ENCODE data around the gene ANKRD6. TPM values are rescaled to one million over a fixed set of nuclear protein-coding genes. Genes with fewer than 3 reads are reported as not detected.

The ANKRD6 gene
- total RNA-seq, 1 experiment from 2014 or later: 5.6 TPM

GRCh38 chr6:89649682-89650081 is 216.7 kb downstream of the ANKRD6 start:
- Mint-ChIP-seq H3K27me3 (ENCODE audit: low read depth) (no peaks in the 10 kb centered on the region), H3K4me1 (no peaks in the 10 kb centered on the region), H3K9me3 (no peaks in the 10 kb centered on the region), H3K4me3 (no peak overlapping the region), H3K27ac (no peak overlapping the region), H3K36me3 (ENCODE audit: insufficient read depth in 1 of 3, low read depth in 3 of 3) (peaks cover 66 to 94% (median 73%) of the 10 kb centered on the region in 3 experiments; a peak in 6 of 7 replicates)
- no peak overlapping the region for H3K9ac ChIP-seq (ENCODE audit: extremely low read depth, insufficient read length, low read length)
- no peaks in the 10 kb centered on the region for H3K79me1 ChIP-seq (ENCODE audit: insufficient read depth, low read depth, low read length, poor library complexity, severe bottlenecking)
- H4K91ac ChIP-seq (ENCODE audit: insufficient read length, low read depth, low read length): no peak overlapping the region
- H2AK5ac ChIP-seq (ENCODE audit: insufficient read length, low read length): no peak overlapping the region
- H3K23ac ChIP-seq (ENCODE audit: insufficient read length, low read depth, low read length): no peak overlapping the region
- no peak overlapping the region for H3K27ac ChIP-seq (ENCODE audit: insufficient read length, low read depth, low read length)
- H2BK15ac ChIP-seq (ENCODE audit: low read depth, low read length): no peak overlapping the region
- H4K8ac ChIP-seq (replicated peaks; ENCODE audit: insufficient read length, low read depth, low read length): no peak overlapping the region
- no peak for DNase-seq
- TF ChIP-seq, protein P1, sequence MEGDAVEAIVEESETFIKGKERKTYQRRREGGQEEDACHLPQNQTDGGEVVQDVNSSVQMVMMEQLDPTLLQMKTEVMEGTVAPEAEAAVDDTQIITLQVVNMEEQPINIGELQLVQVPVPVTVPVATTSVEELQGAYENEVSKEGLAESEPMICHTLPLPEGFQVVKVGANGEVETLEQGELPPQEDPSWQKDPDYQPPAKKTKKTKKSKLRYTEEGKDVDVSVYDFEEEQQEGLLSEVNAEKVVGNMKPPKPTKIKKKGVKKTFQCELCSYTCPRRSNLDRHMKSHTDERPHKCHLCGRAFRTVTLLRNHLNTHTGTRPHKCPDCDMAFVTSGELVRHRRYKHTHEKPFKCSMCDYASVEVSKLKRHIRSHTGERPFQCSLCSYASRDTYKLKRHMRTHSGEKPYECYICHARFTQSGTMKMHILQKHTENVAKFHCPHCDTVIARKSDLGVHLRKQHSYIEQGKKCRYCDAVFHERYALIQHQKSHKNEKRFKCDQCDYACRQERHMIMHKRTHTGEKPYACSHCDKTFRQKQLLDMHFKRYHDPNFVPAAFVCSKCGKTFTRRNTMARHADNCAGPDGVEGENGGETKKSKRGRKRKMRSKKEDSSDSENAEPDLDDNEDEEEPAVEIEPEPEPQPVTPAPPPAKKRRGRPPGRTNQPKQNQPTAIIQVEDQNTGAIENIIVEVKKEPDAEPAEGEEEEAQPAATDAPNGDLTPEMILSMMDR (conservative IDR thresholded peaks at IDR 0.05): no peak
- H4K20me1 ChIP-seq (ENCODE audit: control insufficient read depth, insufficient read depth, insufficient read length): no peaks in the 10 kb centered on the region
- no peak overlapping the region for H3K56ac ChIP-seq (ENCODE audit: insufficient read length, low read depth, low read length)
- no peaks in the 10 kb centered on the region for H3K9me3 ChIP-seq (ENCODE audit: control insufficient read depth, low read depth, low read length)
- H2AFZ ChIP-seq (ENCODE audit: low read length): no peak overlapping the region
- H3K14ac ChIP-seq (ENCODE audit: insufficient read depth, low read length): no peak overlapping the region
- H2BK5ac ChIP-seq (ENCODE audit: insufficient read length, low read length): no peak overlapping the region
- no peak overlapping the region for H4K5ac ChIP-seq (ENCODE audit: insufficient read length, low read depth, low read length)
- H2BK20ac ChIP-seq (ENCODE audit: low read depth, low read length, poor library complexity, severe bottlenecking): no peak overlapping the region
- no peaks in the 10 kb centered on the region for H3K27me3 ChIP-seq (ENCODE audit: insufficient read depth, low read length)
- no peak overlapping the region for H3T11ph ChIP-seq (ENCODE audit: low read length)
- H3K4me2 ChIP-seq (ENCODE audit: insufficient read depth, insufficient read length, low read length): no peak overlapping the region
- H3K4ac ChIP-seq (ENCODE audit: low read depth, low read length): no peak overlapping the region
- no peaks in the 10 kb centered on the region for H3K4me1 ChIP-seq (ENCODE audit: insufficient read depth, low read length)
- H3K23me2 ChIP-seq (ENCODE audit: insufficient read length, low read depth, low read length, poor library complexity, severe bottlenecking): no peaks in the 10 kb centered on the region
- no CpG with 5 or more reads among the region's 1 CpG for WGBS (ENCODE audit: extremely low coverage, insufficient read length, low lambda C conversion rate)
- no peak overlapping the region for H3K18ac ChIP-seq (ENCODE audit: insufficient read length, low read depth, low read length)
- no peak overlapping the region for H2BK12ac ChIP-seq (ENCODE audit: insufficient read length, low read depth, low read length)
- no peak overlapping the region for H2BK120ac ChIP-seq (ENCODE audit: low read depth, low read length, poor library complexity, severe bottlenecking)
- no peaks in the 10 kb centered on the region for H3K79me2 ChIP-seq (ENCODE audit: insufficient read depth, low read length)
